ENCODE measurements around the gene GATA6. TPM values are rescaled to one million over a fixed set of nuclear protein-coding genes. Genes with fewer than 3 reads are reported as not detected.
A peak's percentile ranks its signal among the peaks of the same experiment; 100 is the strongest.

The GATA6 gene
- total RNA-seq, 2 donors from 2014 or later = 106 to 158 TPM

DNA sequence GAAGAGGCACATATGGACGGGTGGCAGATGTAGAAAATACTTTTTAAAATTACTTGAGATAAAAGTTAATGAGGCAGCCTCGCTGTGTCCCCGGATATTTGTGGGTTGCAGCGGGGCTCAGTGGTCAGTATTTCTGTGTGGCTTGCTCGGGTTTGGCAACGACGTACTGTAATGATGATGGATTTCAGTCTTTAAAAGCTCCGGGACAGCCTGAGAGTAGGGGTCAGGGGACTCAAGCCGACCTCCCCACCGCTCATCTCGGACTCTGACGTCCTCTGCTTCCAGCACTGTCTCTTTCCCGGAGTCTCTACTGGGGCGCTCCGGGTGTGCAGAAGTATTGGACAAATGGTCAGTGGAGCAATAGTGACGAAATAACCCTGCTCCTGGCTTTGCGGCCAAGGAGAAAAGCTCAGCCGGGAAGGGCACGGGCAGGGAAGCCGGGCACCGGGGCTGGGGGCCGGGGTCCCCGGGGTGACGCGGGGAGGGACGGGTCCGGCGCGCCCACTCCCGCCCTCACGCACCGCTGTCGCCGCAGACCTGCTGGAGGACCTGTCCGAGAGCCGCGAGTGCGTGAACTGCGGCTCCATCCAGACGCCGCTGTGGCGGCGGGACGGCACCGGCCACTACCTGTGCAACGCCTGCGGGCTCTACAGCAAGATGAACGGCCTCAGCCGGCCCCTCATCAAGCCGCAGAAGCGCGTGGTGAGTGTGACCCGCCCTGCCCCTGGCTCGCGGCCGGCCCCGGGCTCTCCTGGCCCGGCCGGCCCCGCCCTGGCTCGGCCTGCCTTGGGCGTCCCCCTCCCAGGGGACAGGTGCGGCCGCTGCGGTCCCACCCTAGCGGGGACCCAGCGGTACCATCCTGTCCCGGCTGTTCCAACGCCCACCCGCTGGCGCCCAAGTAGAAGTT, 7.3 kb downstream of the GATA6 start:
- Mint-ChIP-seq H3K27me3 (ENCODE audit: insufficient read depth) (peaks cover 50% of the 10 kb centered on the region), H3K27ac (peak overlapping the region; percentile 92), H3K4me1 (peaks cover 44% of the 10 kb centered on the region), H3K9me3 (no peaks in the 10 kb centered on the region), H3K4me3 (peak overlapping the region; percentile 98), H3K36me3 (ENCODE audit: low read depth) (peaks cover 80% of the 10 kb centered on the region)
- 4 to 9% methylated on average over 17 to 71 of the region's 71 CpGs for WGBS, 2 experiments (ENCODE audit: insufficient coverage in 1 of 2, insufficient read length in 1 of 2)
- TF ChIP-seq, protein P1, sequence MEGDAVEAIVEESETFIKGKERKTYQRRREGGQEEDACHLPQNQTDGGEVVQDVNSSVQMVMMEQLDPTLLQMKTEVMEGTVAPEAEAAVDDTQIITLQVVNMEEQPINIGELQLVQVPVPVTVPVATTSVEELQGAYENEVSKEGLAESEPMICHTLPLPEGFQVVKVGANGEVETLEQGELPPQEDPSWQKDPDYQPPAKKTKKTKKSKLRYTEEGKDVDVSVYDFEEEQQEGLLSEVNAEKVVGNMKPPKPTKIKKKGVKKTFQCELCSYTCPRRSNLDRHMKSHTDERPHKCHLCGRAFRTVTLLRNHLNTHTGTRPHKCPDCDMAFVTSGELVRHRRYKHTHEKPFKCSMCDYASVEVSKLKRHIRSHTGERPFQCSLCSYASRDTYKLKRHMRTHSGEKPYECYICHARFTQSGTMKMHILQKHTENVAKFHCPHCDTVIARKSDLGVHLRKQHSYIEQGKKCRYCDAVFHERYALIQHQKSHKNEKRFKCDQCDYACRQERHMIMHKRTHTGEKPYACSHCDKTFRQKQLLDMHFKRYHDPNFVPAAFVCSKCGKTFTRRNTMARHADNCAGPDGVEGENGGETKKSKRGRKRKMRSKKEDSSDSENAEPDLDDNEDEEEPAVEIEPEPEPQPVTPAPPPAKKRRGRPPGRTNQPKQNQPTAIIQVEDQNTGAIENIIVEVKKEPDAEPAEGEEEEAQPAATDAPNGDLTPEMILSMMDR (conservative IDR thresholded peaks at IDR 0.05) = no peak
- peak overlapping the region; percentile 99 for H3K9ac ChIP-seq (ENCODE audit: extremely low read depth, low read length, poor library complexity, severe bottlenecking)
- H3K36me3 ChIP-seq (ENCODE audit: control insufficient read depth, insufficient read depth, low read length) = peaks cover 94% of the 10 kb centered on the region
- DNase-seq = peak; percentile 77
- peaks cover 3% of the 10 kb centered on the region for H3K4me1 ChIP-seq (ENCODE audit: control insufficient read depth, insufficient read depth, low read length)
- H3K9me3 ChIP-seq (ENCODE audit: control insufficient read depth, low read length) = peaks cover 6% of the 10 kb centered on the region
- H3K27me3 ChIP-seq (ENCODE audit: control insufficient read depth, insufficient read depth, low read length, poor library complexity, severe bottlenecking) = peaks cover 45% of the 10 kb centered on the region
- H3K27ac ChIP-seq (ENCODE audit: low read depth, low read length) = no peak overlapping the region
- H3K4me3 ChIP-seq (ENCODE audit: low read length) = peak overlapping the region; percentile 99

DNA sequence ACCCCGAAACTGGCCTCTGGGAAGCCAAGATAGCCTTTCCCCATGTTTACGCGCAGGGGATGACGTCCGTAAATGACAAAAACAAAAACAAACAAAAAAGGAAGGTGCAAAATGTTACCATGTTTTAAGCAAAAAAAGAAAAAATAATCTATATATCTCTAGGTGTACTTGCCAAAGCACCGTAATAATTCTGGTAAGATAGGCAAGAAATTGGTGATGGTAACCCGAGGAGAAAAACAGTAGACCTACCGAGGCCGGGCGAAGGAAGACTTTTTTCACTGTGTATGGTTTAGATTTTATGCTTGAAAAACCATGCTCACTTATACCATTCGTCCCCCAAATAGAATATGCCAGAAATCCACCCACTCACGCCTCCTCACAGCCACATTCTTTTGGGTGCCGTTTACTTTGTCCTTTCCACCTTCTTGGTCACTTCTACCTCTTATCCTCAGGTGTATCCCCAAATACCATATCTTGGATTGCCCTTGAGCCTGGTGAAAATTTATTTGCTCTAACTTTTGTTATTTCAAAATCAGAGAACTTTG, 8.0 kb downstream of the GATA6 start:
- Mint-ChIP-seq H3K36me3 (ENCODE audit: low read depth) (peaks cover 84% of the 10 kb centered on the region), H3K4me1 (peaks cover 48% of the 10 kb centered on the region), H3K9me3 (no peaks in the 10 kb centered on the region), H3K4me3 (peak overlapping the region; percentile 98), H3K27ac (peak overlapping the region; percentile 92), H3K27me3 (ENCODE audit: insufficient read depth) (peaks cover 47% of the 10 kb centered on the region)
- DNase-seq = peak; percentile 46
- Histone ChIP-seq H3K4me3 (ENCODE audit: low read length) (peak overlapping the region; percentile 99), H3K27me3 (ENCODE audit: control insufficient read depth, insufficient read depth, low read length, poor library complexity, severe bottlenecking) (peaks cover 41% of the 10 kb centered on the region), H3K9ac (ENCODE audit: extremely low read depth, low read length, poor library complexity, severe bottlenecking) (peak overlapping the region; percentile 99), H3K9me3 (ENCODE audit: control insufficient read depth, low read length) (peaks cover 3% of the 10 kb centered on the region), H3K27ac (ENCODE audit: low read depth, low read length) (no peak overlapping the region), H3K36me3 (ENCODE audit: control insufficient read depth, insufficient read depth, low read length) (peaks cover 97% of the 10 kb centered on the region), H3K4me1 (ENCODE audit: control insufficient read depth, insufficient read depth, low read length) (peaks cover 3% of the 10 kb centered on the region)
- TF ChIP-seq, protein P1 (conservative IDR thresholded peaks at IDR 0.05) = no peak
- WGBS, 2 experiments (ENCODE audit: insufficient coverage in 1 of 2, insufficient read length in 1 of 2) = 26 to 42% methylated on average over 7 to 13 of the region's 13 CpGs

DNA sequence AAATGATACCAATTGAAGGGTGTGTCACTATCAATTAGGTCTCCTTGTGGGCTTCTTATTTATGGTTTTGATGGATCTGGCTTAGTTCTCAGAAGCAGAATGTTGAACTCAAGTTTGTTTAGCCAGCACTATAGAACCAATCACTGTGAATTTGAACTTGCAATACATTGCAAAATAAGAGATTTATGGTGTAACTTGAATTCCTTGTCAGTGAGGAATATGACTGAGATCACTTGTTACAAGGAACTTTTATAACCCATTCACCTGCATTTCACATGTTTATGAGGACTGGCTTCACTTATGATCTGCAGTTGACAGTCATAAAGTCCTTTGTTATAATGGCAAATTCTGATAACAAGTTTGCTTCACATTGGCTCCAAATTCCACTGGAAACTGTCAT, 9.8 kb downstream of the GATA6 start:
- Mint-ChIP-seq H3K27me3 (ENCODE audit: insufficient read depth) (peaks cover 29% of the 10 kb centered on the region), H3K27ac (no peak overlapping the region), H3K36me3 (ENCODE audit: low read depth) (peaks cover 79% of the 10 kb centered on the region), H3K4me1 (peaks cover 53% of the 10 kb centered on the region), H3K9me3 (no peaks in the 10 kb centered on the region), H3K4me3 (peak overlapping the region; percentile 98)
- Histone ChIP-seq H3K9ac (ENCODE audit: extremely low read depth, low read length, poor library complexity, severe bottlenecking) (peak overlapping the region; percentile 99), H3K4me3 (ENCODE audit: low read length) (peak overlapping the region; percentile 99), H3K9me3 (ENCODE audit: control insufficient read depth, low read length) (no peaks in the 10 kb centered on the region), H3K27ac (ENCODE audit: low read depth, low read length) (no peak overlapping the region), H3K27me3 (ENCODE audit: control insufficient read depth, insufficient read depth, low read length, poor library complexity, severe bottlenecking) (peaks cover 23% of the 10 kb centered on the region), H3K4me1 (ENCODE audit: control insufficient read depth, insufficient read depth, low read length) (peaks cover 3% of the 10 kb centered on the region), H3K36me3 (ENCODE audit: control insufficient read depth, insufficient read depth, low read length) (peaks cover 97% of the 10 kb centered on the region)
- DNase-seq = peak; percentile 2
- TF ChIP-seq, protein P1 (conservative IDR thresholded peaks at IDR 0.05) = no peak

All from endodermal cell (in vitro differentiated cells).